GM12892 (cell line): Measurements from ENCODE around the gene PDLIM1.

Experiments used
- POLR2A ChIP-seq: IDR thresholded peaks from 2 replicates; pipeline ENCODE4 v1.6.1; 2011; ENCODE audit warnings: low read depth, low read length, control low read depth
- POLR2AphosphoS5 ChIP-seq: IDR thresholded peaks from 2 replicates; pipeline ENCODE4 v1.6.1; 2011; ENCODE audit warnings: low read depth, low read length, control low read depth

DNA sequence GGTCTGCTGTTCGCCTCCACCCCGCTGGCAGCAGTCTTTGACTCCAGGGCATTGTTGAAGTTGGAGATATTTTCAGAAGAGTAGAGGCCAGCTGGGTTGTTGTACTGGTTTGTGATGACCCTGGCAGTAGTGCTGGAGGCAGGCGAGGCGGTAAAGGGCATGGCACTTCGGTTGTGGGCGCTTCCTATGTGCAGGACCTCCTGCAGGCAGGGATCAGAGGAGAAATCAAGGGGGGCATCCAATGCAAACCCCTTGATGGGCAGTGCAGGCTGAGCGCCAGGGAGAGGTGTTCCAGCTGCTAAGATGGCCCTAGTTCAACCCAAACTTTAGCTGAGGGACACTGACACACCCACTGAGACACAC, 27.0 kb downstream of the PDLIM1 start:
- TF ChIP-seq POLR2AphosphoS5 = no peak
- TF ChIP-seq POLR2A = no peak
